GM06990 (cell line): ENCODE measurements around the gene GCN1.
A peak's percentile ranks its signal among the peaks of the same experiment; 100 is the strongest.

ENCODE experiments used
- DNase-seq: peaks from one replicate; pipeline ENCODE4 v3.0.0-alpha.2; 2011; ENCODE audit not compliant: insufficient read length; ENCODE audit errors: extremely low read depth
- H3K27me3 ChIP-seq: replicated peaks from 2 replicates; pipeline ENCODE4 v1.6.0; 2011; ENCODE audit warnings: low read length; ENCODE audit not compliant: control insufficient read depth, insufficient read depth
- H3K36me3 ChIP-seq: 2 replicates; pipeline ENCODE4 v1.5.1; 2011; ENCODE audit warnings: low read length; ENCODE audit not compliant: control insufficient read depth, insufficient read depth
- H3K4me3 ChIP-seq: replicated peaks from 2 replicates; pipeline ENCODE4 v1.5.1; 2011; ENCODE audit warnings: low read depth, mild to moderate bottlenecking, control low read depth, low read length
- TF ChIP-seq, protein P1 (sequence below): IDR thresholded peaks from 2 replicates; pipeline ENCODE4 v1.5.1; 2011; ENCODE audit warnings: low read length, control low read depth, mild to moderate bottlenecking, inconsistent platforms; ENCODE audit not compliant: insufficient read depth, poor library complexity, severe bottlenecking

Gene GCN1, protein sequence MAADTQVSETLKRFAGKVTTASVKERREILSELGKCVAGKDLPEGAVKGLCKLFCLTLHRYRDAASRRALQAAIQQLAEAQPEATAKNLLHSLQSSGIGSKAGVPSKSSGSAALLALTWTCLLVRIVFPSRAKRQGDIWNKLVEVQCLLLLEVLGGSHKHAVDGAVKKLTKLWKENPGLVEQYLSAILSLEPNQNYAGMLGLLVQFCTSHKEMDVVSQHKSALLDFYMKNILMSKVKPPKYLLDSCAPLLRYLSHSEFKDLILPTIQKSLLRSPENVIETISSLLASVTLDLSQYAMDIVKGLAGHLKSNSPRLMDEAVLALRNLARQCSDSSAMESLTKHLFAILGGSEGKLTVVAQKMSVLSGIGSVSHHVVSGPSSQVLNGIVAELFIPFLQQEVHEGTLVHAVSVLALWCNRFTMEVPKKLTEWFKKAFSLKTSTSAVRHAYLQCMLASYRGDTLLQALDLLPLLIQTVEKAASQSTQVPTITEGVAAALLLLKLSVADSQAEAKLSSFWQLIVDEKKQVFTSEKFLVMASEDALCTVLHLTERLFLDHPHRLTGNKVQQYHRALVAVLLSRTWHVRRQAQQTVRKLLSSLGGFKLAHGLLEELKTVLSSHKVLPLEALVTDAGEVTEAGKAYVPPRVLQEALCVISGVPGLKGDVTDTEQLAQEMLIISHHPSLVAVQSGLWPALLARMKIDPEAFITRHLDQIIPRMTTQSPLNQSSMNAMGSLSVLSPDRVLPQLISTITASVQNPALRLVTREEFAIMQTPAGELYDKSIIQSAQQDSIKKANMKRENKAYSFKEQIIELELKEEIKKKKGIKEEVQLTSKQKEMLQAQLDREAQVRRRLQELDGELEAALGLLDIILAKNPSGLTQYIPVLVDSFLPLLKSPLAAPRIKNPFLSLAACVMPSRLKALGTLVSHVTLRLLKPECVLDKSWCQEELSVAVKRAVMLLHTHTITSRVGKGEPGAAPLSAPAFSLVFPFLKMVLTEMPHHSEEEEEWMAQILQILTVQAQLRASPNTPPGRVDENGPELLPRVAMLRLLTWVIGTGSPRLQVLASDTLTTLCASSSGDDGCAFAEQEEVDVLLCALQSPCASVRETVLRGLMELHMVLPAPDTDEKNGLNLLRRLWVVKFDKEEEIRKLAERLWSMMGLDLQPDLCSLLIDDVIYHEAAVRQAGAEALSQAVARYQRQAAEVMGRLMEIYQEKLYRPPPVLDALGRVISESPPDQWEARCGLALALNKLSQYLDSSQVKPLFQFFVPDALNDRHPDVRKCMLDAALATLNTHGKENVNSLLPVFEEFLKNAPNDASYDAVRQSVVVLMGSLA (N-terminal part only)

DNA sequence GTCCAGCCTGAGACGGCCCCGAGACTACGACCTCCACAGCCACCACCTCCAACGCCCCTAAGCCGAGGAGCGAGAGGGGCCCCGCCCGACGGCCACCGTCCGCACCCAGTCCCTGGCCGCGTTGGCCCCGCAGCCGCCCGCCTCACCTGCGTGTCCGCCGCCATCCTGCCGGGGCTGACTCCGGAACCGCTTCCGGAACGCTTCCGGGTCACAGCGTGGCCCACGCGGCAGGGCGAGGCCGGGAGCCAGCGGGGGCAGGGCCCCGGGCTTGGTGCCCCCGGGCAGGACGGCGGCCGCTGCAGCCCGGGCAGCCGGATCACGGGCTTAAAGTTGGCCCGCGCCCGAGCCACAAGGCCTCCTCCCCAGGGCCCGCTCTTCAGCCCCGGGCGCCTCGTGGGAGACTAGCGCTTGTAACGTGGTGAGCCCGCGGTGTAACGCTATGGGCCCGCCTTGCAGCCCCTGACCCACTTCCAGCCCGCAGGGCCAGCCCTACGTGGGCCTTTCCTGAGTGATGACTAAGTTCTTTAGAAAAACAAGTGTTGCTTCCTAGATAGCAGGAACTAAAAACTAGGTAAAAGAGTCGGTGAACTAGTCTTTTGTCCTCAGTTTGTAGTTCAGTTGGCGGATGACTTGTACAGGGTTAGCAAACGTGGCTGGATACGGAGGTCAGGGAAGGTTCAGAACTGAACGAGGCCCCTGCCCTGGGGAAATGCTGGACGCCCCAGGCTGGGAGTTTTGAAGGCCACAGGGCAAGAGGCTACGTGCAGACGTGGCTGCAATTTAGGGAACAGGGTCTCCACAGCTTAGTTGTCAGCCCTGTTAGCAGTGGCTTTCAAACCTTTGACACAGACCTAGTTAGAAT is at the start of gene GCN1:
TSS of gene GCN1 (minus strand) at position 182 of the 862 bp plus-strand sequence. CDS start at position 164, 18 bp downstream.
- H3K36me3 ChIP-seq, result peaks cover 17% of the 10 kb centered on the region
- TF ChIP-seq, protein P1, sequence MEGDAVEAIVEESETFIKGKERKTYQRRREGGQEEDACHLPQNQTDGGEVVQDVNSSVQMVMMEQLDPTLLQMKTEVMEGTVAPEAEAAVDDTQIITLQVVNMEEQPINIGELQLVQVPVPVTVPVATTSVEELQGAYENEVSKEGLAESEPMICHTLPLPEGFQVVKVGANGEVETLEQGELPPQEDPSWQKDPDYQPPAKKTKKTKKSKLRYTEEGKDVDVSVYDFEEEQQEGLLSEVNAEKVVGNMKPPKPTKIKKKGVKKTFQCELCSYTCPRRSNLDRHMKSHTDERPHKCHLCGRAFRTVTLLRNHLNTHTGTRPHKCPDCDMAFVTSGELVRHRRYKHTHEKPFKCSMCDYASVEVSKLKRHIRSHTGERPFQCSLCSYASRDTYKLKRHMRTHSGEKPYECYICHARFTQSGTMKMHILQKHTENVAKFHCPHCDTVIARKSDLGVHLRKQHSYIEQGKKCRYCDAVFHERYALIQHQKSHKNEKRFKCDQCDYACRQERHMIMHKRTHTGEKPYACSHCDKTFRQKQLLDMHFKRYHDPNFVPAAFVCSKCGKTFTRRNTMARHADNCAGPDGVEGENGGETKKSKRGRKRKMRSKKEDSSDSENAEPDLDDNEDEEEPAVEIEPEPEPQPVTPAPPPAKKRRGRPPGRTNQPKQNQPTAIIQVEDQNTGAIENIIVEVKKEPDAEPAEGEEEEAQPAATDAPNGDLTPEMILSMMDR, result no peak
- DNase-seq, result peak; percentile 91
- H3K4me3 ChIP-seq, result peak within 1 kb of the TSS; percentile 84
- H3K27me3 ChIP-seq, result no peaks in the 10 kb centered on the region

DNA sequence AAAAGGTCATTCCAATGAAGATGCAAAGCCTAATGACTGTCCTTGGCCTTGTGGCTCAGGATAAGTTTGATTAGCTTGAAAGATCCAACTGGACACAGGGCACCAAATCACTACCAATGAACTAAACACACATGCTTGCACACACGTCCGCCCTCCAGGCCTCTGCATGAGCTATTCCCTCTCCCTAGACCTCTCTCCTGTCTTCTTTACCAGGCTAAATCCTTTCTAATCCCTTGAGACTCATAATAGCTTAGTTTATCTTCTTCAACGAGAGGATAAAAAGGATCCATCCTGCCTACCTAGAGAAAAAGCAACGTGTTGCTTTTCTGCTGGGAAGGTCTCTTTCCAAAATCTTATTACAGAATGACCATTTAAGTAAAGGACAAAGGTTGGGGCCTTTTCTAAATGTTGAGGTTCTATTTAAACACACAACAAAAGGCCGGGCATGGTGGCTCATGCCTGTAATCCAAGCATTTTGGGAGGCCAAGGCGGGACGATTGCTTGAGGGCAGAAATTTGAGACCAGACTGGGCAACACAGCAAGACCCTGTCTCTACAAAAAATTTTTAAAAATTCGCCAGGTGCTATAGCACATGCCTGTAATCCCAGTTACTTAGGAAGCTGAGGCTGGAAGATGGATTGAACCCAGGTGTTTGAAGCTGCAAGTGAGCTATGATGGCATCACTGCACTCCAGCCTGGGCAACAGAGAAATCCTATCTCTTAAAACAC is 48.6 kb upstream of the GCN1 start:
- Histone ChIP-seq H3K4me3 (no peak overlapping the region), H3K36me3 (no peaks in the 10 kb centered on the region), H3K27me3 (no peaks in the 10 kb centered on the region)
- DNase-seq, result no peak
- TF ChIP-seq, protein P1, result no peak

DNA sequence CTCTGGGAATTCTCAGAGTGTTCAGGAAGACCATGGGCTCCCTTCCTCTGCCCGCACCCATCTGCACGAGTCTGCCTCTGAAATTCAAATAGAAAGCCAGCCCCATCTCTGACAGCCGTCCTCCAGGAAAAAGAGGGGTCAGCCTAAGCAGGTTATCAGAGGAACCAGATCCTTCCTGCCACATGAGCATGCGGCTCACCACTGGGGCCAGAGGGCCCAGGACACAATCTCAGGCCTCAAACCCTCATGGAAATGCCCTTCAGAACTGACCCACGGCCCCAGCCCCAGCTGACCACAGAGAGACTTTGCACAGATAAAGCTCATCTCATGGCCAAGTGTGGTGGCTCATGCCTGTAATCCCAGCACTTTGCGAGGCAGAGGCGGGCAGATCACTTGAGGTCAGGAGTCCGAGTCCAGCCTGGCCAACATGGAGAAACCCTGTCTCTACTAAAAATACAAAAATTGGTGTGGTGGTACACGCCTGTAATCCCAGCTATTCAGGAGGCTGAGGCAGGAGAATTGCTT is 47.8 kb upstream of the GCN1 start:
- TF ChIP-seq, protein P1, result no peak
- H3K27me3 ChIP-seq, result no peaks in the 10 kb centered on the region
- DNase-seq, result no peak

DNA sequence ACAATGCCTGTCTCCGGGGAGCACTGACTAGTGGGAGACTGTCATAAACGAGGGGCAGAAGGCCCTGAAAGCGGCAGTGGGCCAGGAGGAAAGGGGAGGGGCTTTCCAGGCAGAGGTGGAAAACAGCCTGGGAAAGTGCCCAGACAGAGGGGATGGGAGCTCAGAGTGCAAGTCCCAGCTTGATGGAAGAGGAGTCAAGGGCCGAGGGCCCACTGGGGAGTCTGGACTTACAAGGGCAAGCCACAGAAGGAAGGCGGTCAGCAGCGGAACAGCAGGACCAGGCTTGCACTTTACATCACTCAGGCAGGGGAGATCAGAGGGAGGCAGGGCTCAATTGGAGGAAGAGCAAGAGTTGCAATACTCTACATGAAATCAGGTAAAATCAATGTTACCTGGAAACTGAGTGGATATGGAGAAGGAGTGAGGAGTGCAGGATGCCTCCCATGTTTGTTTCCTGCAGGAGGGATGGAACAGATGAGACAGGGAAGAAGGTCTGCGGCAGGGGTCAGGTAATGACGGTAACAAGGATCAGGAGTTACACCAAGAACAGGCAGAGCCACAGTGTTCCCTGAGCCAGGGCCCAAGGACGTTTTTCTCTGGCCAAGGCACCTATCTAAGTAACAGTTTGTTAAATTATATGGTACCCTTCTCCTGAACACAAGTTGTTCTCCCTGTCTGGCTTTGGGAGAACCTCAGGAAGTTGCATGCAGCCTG is 47.2 kb upstream of the GCN1 start:
- TF ChIP-seq, protein P1, result no peak
- Histone ChIP-seq H3K4me3 (no peak overlapping the region), H3K36me3 (no peaks in the 10 kb centered on the region), H3K27me3 (no peaks in the 10 kb centered on the region)
- DNase-seq, result no peak

More for the DNA sequence above, 47.8 kb upstream of the GCN1 start:
- H3K4me3 ChIP-seq, result no peak overlapping the region
- no peaks in the 10 kb centered on the region for H3K36me3 ChIP-seq
